GM19467 (cell line): ENCODE measurements around the gene SELENOS.

Experiments used
- ATAC-seq: cut with Tn5 transposase; IDR thresholded peaks from one replicate; pipeline ENCODE4 v1.9.1; 2021; ENCODE audit warnings: mild to moderate bottlenecking, moderate library complexity; ENCODE audit not compliant: unreplicated experiment

The SELENOS gene, protein sequence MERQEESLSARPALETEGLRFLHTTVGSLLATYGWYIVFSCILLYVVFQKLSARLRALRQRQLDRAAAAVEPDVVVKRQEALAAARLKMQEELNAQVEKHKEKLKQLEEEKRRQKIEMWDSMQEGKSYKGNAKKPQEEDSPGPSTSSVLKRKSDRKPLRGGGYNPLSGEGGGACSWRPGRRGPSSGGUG

DNA sequence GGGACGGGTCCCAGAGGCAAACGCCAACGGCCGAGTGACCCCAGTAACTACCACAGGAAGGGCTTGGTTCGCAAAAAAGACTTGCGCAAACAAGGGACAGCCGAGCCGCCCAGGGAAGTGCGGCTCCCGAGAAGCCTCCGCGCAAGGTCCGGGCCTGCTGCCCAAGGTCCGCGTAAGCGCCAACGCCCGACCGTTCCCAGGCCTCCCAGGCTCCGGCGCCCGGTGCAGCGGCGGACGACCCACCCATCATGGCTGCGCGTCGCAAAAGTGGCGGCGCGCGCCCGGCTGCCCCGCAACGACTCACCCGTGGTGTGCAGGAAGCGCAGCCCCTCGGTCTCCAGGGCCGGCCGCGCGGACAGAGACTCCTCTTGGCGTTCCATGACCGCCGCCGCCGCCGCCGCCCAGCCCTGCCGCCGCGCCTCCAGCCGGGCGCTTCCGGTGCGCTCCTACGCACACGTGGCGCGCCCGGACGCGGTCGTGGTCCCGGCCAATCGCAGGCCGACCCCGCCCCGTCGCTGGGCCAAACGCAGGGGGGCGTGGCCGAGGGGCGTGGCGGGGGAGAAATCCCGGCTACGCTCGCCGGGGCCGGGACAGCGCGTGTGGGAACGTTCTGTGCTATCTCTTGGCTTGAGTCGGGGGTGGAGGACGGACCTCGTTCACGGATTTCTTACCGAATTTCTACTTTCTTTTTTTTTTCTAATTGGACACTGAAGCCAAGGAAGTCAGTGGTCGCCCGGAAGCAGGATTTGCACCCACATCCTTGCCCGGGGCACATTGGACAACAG, at the start of gene SELENOS:
TSS of gene SELENOS (minus strand) at position 448 of the 785 bp plus-strand sequence. CDS start at position 380, 68 bp downstream.
- peak; percentile 84 for ATAC-seq

DNA sequence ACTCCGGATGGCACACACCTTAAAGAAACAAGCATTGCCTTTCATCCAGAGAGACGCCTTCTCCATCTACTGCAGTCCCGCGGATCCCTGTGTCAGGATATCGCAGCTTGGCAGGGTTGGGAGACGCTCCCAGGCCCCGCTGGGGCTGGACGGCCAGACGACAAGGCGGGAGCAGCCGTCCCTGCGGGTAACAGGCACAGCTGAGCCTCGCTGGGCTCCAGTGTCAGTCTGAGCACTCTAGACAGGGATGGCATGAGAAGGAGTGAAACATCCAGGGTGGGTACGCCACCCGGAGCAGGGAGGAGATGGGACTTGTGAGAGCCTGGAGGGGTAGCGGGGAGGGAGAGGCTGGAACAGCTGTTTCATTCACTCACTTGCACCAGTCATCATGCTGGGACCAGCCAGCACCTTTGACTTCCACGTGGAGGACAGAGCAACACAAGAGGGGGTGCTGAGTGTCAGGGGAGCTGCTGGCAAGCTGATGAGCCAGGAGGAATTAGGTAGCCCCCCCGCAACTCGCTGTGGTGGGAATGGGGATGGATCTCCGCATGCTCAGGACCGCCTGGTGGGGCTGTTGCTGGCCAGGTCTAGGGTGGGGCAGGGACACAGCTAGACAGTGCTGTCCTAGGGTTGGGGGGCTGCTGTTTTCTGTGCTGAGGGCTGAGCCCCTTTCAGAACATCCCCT, 49.3 kb upstream of the SELENOS start:
- no peak for ATAC-seq

DNA sequence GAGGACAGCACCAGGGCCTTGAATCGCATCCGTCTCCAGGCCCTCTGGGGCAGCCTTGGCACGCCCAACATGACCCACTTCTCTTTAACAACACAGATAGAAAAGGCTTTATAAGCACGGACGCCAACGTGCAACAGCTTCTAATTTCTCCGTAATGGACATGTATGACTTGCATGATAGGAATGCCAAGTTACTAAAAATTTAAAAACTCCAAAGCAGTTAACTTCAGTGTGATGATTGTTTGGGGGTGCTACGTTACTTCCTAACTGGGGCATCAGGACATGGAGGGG, 48.7 kb upstream of the SELENOS start:
- no peak for ATAC-seq

DNA sequence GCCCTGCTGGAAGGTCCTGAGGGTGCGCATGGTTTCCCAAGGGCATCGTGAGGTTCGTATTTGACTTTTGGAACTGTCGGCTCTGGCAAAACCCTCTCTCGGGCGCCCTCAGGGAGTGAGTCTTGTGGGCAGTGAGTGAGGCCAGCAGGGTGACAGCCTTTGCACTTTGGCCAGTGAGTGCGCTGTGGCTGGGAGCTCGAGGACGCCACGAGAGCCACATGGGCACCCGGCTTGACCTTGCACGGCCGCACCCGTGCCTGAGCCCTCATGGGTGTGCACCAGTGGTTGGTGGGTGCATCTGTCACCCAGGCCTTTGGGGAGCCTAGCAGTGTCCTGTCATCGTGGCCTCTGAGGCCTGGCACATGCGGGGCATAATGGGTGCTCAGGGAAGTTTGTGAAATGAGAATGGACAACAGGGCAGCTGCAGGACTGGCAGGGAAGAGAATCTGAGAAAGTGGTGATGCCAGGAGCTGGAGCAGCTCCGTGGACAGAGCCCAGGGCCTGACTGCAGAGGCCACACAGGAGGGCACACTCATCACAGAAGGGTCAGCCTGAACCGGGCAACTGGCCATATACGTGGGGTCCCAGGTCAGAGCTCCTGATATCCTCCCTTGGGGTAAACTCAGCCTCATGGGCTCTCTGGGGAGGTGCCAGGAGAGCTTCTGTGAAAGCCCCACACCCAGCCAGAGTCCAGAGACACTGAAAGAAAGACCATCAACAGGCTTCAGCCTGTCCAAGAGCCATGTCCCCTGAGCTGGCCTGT, 48.2 kb upstream of the SELENOS start:
- ATAC-seq = no peak

DNA sequence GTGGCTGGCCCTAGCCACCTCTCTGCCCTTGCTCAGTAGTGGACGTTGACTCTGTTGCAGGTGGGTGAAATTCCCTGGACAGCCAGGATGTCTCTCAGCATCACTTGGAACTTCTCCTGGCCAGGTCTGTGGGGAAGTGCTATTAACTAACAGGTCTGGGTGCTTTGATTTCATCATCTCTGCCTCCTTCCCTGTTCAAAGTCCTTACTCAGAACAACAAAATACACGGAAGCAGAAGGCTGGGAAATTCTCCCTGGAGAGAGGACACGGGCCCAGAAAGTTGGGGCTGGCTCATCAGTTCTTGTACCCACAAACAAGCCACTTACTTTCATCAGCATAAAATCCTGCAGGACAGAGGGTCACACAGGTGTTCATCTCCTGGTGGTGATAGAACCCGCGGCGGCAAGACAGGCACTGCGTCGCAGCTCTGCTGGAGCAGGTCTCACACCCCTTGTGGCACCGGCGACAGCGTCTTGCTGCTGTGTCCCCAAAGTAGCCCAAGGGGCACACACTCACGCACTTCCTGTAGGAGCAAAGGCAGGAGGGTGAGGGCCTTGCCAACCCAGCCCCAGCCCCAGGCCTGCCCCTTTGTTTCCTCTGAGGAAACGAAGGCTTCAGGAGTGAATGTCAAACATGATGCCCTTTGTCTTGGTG, 47.4 kb upstream of the SELENOS start:
- ATAC-seq = no peak

DNA sequence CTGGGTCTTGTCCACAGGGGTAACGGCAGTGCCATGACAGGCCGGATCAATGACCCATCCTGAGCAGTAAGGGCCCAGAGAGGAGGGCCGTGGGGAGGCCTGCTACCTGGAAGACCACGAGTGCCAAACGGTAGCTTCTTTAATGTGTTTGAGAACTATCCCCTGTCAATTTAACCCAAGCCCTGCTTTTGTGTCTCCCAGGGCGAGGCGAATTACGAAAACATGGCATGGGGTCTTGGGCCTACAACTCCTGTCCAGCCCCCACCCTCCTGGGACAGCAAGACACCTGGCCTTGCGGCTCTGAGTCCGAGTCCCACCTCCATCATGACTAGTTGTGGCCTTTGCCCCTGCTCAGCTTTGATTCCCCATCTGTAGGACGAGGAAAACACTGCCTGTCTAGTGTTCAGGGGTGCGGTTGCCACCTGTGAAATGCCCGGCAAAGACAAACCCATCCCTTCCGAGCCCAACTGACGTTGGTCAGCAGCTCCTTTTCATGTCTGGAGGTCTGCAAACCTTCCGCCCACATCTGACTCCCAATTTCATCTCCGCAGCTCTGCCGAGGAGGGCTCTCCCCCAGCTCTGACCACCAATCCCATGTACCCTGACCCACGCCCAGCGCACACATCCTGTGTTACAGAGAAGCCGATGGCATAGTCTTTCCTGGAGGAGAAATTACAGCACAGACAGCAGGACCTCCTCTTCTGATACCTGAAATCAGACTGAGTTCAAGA, 46.7 kb upstream of the SELENOS start:
- ATAC-seq = no peak

DNA sequence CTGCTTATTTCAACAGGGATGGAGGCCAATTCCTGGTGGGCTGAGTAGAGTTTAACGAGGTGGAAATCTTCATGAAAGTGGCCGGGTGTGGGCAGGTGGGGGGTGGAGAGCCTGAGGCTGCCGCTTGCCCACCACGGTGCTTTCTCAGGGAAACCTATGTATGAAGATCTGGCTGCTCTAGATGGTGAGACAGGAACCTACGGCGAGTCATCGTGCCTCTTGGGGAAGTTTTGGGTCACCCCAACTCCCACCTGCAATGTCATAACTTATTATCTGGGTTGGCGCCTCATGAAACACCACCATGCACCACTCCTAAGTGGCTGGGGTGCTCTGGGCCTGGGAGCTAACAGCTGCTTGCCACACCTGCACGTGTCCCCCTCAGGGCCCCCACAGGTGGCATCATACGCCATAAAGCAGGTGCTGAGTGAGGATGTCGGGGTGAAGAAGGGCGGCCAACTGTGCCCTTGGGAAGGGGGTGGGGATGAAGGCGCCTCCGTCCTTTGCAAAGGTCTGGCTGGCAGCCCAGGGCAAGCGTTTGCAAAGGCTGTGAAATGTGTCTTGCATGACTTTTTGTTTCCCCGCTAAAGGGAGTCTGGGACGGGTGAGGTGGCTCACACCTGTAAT, 45.7 kb upstream of the SELENOS start:
- ATAC-seq = no peak

DNA sequence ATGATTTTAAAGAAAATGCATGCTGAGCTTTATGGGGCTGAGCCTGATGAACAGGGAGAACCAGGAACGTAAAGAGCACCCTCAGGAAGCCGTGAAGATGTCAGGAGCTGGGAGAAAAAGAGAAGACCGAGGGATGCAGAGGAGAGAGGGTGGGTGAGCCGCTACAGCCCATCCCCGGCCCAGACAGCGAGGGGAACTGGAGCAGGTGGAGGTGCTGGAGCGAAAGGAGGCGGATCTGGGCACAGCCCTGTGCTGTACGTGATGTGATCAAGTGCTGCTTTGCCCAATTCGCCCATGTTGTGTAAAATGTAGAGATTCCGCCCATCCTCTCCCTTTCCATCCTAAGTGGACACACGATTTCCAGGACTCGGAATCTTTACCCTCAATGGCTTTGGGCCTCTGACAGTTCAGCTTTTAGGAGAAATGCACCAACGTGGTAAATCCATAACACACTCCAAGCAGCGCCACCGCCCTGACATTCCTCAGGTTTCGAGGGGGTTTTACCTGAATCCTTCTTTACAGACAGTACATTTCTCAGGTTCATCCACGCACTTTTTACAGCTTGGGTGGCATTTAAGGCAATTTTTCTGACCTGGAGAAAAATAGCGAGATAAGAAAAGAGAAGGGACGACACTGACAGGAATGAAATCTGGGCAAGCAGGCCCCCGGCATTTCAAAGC, 44.9 kb upstream of the SELENOS start:
- no peak for ATAC-seq

DNA sequence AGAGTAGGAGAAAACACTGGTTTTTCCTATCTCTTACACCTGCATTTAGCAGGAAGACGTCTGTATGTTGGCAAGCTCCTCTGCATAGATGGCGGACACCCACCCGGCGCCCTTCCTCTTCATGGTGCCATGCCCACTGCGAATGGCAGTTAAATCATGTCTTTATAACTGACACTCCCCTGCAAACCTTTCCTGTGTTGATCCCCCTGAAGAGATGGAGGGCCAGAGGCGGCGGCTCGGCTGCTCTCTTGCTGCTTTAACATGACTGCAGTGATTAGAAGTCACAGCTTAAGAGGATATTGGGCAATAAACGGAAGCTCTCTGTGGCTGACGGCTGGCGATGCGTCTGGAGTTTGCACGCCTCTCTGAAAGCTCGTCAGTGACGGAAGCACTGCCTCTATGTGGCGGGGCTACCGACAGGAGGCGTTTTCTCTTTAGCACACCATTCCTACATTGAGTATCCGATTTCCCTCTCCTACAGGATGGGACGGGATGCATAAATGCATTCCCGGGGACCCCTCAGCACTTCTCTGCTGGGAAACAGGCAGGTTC, 43.3 kb upstream of the SELENOS start:
- ATAC-seq = no peak

DNA sequence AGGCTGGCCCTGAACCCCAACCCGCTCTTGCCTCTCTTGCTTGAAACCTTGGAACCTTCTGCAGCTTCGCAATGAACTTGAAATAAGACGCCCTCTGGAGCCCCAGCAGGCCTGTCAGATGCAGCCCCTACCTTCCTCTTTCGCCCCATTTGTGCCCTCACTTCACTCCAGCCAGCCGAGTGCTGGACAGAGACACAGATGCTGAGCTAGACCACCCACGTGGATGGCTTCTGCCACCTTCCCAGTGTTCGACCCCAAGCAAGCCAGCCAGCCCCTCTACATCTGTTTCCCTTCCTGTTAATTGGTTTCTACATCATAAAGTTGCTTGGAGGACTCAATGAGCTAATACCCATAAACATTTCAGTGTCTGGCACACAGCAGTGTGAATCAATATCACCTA, 41.6 kb upstream of the SELENOS start:
- ATAC-seq = no peak

DNA sequence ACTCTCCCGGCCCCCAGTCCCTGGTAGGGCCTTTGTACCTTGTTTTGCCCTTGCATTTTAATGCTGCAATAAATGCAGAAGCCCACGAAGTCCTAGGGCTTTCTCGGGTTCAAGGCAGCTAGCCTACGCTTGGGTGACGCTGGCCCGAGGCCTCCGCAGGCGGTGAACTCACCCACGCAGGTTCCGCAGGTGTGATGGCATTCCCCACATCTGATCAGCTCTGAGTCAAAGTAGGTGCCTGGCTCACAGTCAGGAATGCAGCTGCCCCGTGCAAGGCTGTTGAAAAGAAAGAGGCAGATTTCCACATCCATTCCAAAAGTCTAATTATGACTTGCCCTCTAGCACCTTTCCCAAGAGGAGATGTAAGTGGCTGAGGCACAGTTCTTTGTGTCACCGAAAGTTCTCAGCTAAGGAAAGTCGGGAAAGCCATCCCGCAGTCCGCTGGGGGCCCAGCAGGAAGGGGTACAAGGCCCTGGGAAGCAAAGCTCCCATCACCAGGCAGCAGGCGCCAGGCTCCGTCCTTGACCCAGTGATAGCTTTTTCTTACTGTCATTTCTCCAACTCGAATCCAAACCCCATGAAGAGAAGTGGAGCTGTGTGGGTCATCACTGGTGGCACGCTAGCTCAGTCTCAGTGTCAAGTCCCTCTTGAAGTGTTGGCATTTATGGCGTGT, 41.0 kb upstream of the SELENOS start:
- ATAC-seq = no peak

DNA sequence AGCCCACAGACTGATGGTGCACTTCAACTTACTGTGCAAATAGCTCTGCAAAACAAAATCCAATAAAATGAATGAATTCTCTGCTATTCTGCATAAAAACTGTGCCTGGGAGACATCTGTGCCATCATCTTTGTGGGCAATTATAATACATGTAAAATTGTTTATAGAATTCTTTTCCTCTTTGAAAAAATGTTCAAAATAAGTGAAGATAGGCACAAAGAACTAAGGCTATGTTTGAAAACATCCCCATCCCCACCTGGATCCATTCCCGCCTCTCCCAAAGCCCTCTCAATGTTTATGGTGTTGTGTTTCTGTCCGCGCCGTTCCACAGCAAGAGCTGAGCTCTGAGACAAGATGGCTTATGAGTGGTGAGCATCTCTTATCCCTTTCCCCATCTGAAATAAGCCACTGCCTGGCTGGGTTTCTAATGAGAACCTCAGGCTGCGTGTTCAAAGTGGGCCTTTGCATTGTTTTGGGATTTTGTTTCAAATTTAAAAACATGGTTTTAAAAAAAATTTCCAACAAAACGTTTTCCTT, 40.1 kb upstream of the SELENOS start:
- no peak for ATAC-seq

DNA sequence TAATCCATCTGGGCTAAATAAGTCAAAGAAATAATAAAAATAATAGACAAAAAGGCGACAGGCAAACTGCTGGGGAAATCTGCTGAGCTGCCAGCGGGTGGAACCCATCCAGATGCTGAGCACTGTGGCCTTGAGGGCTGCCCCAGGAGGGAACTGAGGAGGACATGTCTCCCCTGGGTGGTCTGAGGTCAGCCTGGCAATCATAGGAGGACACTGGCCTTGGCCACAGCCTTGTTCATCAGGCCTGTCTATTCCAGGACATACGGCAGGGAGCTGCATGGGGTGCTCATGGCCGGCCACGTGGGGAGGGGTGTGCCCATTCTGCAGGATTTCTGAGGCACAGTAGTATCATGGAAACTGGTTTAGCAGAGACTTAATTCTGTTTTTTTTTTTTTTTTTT, 39.2 kb upstream of the SELENOS start:
- no peak for ATAC-seq

DNA sequence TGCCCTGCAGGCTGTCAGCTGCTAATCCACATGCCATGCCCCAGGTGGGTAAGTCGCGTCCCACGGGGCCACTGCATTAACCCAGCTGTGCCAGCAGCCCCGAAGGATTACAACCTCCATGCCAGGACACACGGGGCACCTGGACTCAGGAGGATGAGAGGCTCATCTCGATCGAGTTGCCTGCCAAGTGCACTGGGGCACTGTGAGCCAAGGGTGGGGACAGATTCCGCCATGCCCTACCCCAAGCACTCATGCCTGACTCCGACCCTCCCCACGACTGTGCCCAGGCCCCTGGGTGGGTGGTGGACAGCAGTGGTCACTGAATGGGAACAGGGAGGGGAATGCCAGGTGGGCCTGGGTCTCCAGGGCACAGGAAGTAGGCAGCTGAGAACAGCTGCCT, 38.5 kb upstream of the SELENOS start:
- no peak for ATAC-seq

DNA sequence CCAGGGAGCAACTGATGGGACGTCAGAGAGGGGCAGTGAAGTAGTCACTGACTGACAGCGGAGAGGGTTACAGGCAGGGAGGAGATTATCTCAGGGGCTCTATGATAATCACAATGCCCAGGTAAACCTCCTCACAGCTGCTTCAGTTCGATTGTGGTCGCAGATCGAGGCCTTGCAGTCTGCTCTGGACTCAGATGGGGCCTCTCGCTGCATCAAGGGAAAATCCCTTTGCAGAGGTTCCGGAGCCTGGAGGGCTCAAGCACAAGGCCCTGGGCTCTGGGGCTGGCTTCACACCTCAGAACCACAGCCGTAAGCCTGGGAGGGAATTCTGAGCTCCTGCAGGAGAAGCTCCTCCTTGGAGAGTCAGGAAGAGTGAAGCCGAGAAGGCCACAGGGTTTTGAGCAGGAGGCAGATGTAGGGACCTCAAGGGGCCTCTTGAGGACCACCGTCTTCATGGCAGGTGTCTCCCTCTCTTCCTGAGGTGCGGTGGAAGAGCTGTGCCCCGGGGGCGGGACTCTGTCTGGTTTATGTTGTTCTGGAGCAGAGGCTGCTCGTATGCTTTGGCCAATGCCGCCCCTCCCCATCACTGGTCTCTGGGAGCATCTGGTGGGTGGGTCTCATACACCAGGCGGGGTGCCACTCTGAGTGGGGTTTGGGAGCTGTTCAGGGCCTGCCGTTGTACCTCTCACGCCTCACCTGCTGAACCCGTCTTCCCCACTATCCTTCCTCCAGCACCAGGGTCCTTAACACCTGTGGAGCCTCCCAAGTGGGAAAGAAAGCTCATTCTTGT, 37.2 kb upstream of the SELENOS start:
- no peak for ATAC-seq

DNA sequence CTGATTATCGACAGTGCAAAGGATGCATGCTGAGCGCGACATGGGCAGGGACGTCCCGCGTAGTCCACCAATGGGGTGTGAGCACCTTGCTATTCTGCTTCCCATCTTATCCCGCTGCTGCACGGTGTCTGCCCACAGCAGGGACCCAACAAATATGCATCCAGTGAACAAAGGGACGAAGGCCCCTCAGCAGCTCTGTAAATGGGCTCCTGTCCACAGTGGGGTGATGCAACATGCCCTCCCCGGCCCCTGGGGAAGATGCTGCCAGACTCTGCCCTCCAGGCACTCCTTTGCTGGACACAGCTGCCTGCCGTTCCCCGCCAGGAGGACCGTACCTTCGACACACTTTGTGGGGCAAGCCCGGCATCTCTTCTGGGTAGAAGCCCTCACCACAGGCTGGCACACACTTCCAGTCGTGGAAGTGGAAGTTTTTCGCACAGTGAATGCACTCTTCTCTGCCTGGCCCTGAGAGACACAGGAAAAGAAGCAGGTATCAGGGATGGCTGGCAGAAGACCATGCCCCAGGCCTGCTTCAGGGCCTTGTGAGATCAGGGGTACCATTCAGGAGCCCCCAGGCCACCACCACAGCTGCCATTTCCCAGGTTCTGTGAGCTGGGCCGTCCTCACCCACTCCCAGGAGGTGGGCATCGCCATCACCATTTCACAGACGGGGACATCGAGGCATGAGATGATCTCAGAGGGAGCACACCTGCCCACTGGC, 35.9 kb upstream of the SELENOS start:
- ATAC-seq = no peak

DNA sequence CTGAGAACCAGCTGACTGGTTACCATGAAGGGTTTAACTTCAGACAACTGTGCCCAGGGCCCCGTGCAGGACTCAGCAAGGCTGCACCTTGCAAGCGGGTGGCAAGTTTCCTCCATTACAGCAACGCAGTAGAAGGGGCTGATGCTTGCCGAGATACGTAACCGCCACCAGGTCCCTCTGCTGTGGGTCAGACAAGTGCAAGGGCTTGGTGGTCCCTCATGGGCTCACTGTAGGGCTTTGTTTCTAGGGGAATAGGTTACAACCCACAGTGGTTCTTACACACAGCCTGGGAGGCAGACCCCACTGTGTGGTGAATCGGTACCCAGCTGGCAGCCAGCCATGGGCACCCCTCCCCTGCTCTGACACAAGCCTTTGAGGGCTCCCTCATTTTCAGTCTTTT, 33.2 kb upstream of the SELENOS start:
- ATAC-seq = no peak
